ENCODE measurements around the gene LEPROT. TPM values are rescaled to one million over a fixed set of nuclear protein-coding genes. Genes with fewer than 3 reads are reported as not detected.

LEPROT gene
- total and polyA plus RNA-seq, 2 experiments from 2014 or later: 22.9 to 24.9 TPM

GRCh38 chr1:65422241-65423203 lies 2.1 kb downstream of the LEPROT start:
- Mint-ChIP-seq H3K9me3 (peaks cover 6% of the 10 kb centered on the region; the same call in 1 of the 3 replicates), H3K27me3 (ENCODE audit: insufficient read depth, low read depth, poor library complexity) (peaks cover 3% of the 10 kb centered on the region), H3K4me3 (no peak overlapping the region; the same call in 2 of the 3 replicates), H3K27ac (no peak overlapping the region), H3K36me3 (ENCODE audit: low read depth) (peaks cover 13% of the 10 kb centered on the region), H3K4me1 (peaks cover 40% of the 10 kb centered on the region)
- DNase-seq (ENCODE audit: low spot score) (no peak), ATAC-seq (no peak)
- Histone ChIP-seq H3K4me1 (ENCODE audit: insufficient read depth) (peaks cover 39% of the 10 kb centered on the region), H3K36me3 (ENCODE audit: insufficient read depth) (no peaks in the 10 kb centered on the region), H4K20me1 (replicated peaks; ENCODE audit: insufficient read depth) (no peaks in the 10 kb centered on the region), H3K9me2 (ENCODE audit: insufficient read depth) (no peaks in the 10 kb centered on the region), H3K27me3 (ENCODE audit: insufficient read depth) (no peaks in the 10 kb centered on the region), H3K27ac (ENCODE audit: low read depth) (no peak overlapping the region), H3F3A (replicated peaks; ENCODE audit: low read depth) (peaks cover 11% of the 10 kb centered on the region; the same call in 1 of the 2 replicates), H3K4me3 (peak overlapping the region; percentile 82; the same call in 1 of the 2 replicates), H2AFZ (no peak overlapping the region), H3K79me2 (replicated peaks; ENCODE audit: insufficient read depth) (peaks cover 42% of the 10 kb centered on the region), H3K4me2 (peak overlapping the region; percentile 86; the same call in 1 of the 2 replicates)
- TF ChIP-seq EZH2 (IDR thresholded peaks at IDR 0.05; ENCODE audit: low read depth, unreplicated experiment): no peak
- TF ChIP-seq, protein P1, sequence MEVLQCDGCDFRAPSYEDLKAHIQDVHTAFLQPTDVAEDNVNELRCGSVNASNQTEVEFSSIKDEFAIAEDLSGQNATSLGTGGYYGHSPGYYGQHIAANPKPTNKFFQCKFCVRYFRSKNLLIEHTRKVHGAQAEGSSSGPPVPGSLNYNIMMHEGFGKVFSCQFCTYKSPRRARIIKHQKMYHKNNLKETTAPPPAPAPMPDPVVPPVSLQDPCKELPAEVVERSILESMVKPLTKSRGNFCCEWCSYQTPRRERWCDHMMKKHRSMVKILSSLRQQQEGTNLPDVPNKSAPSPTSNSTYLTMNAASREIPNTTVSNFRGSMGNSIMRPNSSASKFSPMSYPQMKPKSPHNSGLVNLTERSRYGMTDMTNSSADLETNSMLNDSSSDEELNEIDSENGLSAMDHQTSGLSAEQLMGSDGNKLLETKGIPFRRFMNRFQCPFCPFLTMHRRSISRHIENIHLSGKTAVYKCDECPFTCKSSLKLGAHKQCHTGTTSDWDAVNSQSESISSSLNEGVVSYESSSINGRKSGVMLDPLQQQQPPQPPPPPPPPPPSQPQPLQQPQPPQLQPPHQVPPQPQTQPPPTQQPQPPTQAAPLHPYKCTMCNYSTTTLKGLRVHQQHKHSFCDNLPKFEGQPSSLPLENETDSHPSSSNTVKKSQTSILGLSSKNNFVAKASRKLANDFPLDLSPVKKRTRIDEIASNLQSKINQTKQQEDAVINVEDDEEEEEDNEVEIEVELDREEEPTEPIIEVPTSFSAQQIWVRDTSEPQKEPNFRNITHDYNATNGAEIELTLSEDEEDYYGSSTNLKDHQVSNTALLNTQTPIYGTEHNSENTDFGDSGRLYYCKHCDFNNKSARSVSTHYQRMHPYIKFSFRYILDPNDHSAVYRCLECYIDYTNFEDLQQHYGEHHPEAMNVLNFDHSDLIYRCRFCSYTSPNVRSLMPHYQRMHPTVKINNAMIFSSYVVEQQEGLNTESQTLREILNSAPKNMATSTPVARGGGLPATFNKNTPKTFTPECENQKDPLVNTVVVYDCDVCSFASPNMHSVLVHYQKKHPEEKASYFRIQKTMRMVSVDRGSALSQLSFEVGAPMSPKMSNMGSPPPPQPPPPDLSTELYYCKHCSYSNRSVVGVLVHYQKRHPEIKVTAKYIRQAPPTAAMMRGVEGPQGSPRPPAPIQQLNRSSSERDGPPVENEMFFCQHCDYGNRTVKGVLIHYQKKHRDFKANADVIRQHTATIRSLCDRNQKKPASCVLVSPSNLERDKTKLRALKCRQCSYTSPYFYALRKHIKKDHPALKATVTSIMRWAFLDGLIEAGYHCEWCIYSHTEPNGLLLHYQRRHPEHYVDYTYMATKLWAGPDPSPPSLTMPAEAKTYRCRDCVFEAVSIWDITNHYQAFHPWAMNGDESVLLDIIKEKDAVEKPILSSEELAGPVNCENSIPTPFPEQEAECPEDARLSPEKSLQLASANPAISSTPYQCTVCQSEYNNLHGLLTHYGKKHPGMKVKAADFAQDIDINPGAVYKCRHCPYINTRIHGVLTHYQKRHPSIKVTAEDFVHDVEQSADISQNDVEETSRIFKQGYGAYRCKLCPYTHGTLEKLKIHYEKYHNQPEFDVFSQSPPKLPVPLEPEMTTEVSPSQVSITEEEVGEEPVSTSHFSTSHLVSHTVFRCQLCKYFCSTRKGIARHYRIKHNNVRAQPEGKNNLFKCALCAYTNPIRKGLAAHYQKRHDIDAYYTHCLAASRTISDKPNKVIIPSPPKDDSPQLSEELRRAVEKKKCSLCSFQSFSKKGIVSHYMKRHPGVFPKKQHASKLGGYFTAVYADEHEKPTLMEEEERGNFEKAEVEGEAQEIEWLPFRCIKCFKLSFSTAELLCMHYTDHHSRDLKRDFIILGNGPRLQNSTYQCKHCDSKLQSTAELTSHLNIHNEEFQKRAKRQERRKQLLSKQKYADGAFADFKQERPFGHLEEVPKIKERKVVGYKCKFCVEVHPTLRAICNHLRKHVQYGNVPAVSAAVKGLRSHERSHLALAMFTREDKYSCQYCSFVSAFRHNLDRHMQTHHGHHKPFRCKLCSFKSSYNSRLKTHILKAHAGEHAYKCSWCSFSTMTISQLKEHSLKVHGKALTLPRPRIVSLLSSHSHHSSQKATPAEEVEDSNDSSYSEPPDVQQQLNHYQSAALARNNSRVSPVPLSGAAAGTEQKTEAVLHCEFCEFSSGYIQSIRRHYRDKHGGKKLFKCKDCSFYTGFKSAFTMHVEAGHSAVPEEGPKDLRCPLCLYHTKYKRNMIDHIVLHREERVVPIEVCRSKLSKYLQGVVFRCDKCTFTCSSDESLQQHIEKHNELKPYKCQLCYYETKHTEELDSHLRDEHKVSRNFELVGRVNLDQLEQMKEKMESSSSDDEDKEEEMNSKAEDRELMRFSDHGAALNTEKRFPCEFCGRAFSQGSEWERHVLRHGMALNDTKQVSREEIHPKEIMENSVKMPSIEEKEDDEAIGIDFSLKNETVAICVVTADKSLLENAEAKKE (CRISPR knock-in tag; IDR thresholded peaks at IDR 0.05): no peak
